ENCODE data around the gene MAD1L1.

The MAD1L1 gene

DNA sequence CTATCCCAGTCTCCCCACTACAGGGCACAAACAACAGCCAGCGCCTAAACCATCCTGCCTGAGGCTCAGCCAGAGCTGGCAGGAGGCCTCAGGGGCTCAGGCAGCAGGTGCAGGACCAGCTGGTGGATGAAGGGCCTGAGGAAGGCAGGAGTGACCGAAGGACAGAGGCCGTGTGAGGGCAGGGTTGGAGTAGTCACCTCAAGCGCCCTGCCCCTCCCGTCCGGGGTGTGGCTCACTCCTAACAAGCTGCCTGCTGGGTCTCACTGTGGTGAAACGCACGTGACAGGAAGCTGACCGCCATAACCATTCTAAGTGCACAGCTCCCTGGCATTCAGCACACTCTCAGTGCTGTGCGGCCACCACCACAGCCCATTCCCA lies 281.6 kb downstream of the MAD1L1 start:
- Histone ChIP-seq H3K9me3 (ENCODE audit: insufficient read depth, low read depth, low read length) (peaks cover 5% of the 10 kb centered on the region), H2BK12ac (ENCODE audit: low read length) (no peak overlapping the region), H3K23ac (ENCODE audit: low read length) (no peak overlapping the region), H3K4me1 (ENCODE audit: control insufficient read depth in 1 of 2, insufficient read depth in 2 of 2, low read length in 2 of 2) (no peaks in the 10 kb centered on the region), H4K91ac (ENCODE audit: low read depth, low read length) (no peak overlapping the region), H2BK5ac (ENCODE audit: low read depth, low read length, poor library complexity) (no peak overlapping the region), H3K79me1 (ENCODE audit: low read length) (no peaks in the 10 kb centered on the region), H3K27ac (ENCODE audit: low read depth, low read length) (no peak overlapping the region), H3K4me3 (ENCODE audit: low read depth, low read length) (no peak overlapping the region), H3K27me3 (ENCODE audit: insufficient read depth, low read length) (no peaks in the 10 kb centered on the region), H3K79me2 (ENCODE audit: control insufficient read depth, insufficient read depth, low read length, poor library complexity) (no peaks in the 10 kb centered on the region), H3K4ac (ENCODE audit: low read depth, low read length) (no peak overlapping the region), H3K36me3 (ENCODE audit: control insufficient read depth in 1 of 2, insufficient read depth in 2 of 2, low read length in 2 of 2) (peaks cover 0 to under 1% of the 10 kb centered on the region in 2 experiments), H2AFZ (ENCODE audit: insufficient read depth, low read length, poor library complexity) (no peak overlapping the region), H2AK5ac (ENCODE audit: low read length) (no peak overlapping the region), H4K12ac (ENCODE audit: low read depth, low read length) (no peak overlapping the region), H2BK120ac (ENCODE audit: insufficient read depth, low read length, poor library complexity) (no peak overlapping the region), H4K8ac (ENCODE audit: low read depth, low read length) (no peak overlapping the region), H3K14ac (ENCODE audit: low read length) (no peak overlapping the region), H3K18ac (ENCODE audit: low read length) (no peak overlapping the region), H3K4me2 (ENCODE audit: low read length) (no peak overlapping the region), H3K9ac (ENCODE audit: low read length) (no peak overlapping the region)
- no CpG with 5 or more reads among the region's 10 CpGs for WGBS (ENCODE audit: extremely low coverage, insufficient coverage, insufficient read length)
- DNase-seq = no peak

GRCh38 chr7:1950452-1951158 lies 282.1 kb downstream of the MAD1L1 start:
- H3K4me3 ChIP-seq (ENCODE audit: low read depth, low read length) = no peak overlapping the region
- no peak overlapping the region for H3K4me2 ChIP-seq (ENCODE audit: low read length)
- H4K91ac ChIP-seq (ENCODE audit: low read depth, low read length) = no peak overlapping the region
- H3K18ac ChIP-seq (ENCODE audit: low read length) = no peak overlapping the region
- H3K36me3 ChIP-seq (ENCODE audit: control insufficient read depth in 1 of 2, insufficient read depth in 2 of 2, low read length in 2 of 2) = peaks cover 0 to 2% of the 10 kb centered on the region in 2 experiments
- H4K8ac ChIP-seq (ENCODE audit: low read depth, low read length) = no peak overlapping the region
- peaks cover 3% of the 10 kb centered on the region for H3K9me3 ChIP-seq (ENCODE audit: insufficient read depth, low read depth, low read length)
- no peak overlapping the region for H3K14ac ChIP-seq (ENCODE audit: low read length)
- no peak overlapping the region for H3K4ac ChIP-seq (ENCODE audit: low read depth, low read length)
- H2BK5ac ChIP-seq (ENCODE audit: low read depth, low read length, poor library complexity) = no peak overlapping the region
- no peak overlapping the region for H2BK12ac ChIP-seq (ENCODE audit: low read length)
- DNase-seq = no peak
- H4K12ac ChIP-seq (ENCODE audit: low read depth, low read length) = no peak overlapping the region
- no CpG with 5 or more reads among the region's 26 CpGs for WGBS (ENCODE audit: extremely low coverage, insufficient coverage, insufficient read length)
- H3K27ac ChIP-seq (ENCODE audit: low read depth, low read length) = no peak overlapping the region
- no peak overlapping the region for H2AFZ ChIP-seq (ENCODE audit: insufficient read depth, low read length, poor library complexity)
- no peaks in the 10 kb centered on the region for H3K4me1 ChIP-seq (ENCODE audit: control insufficient read depth in 1 of 2, insufficient read depth in 2 of 2, low read length in 2 of 2)
- H3K79me2 ChIP-seq (ENCODE audit: control insufficient read depth, insufficient read depth, low read length, poor library complexity) = no peaks in the 10 kb centered on the region
- no peak overlapping the region for H3K23ac ChIP-seq (ENCODE audit: low read length)
- H3K9ac ChIP-seq (ENCODE audit: low read length) = no peak overlapping the region
- H2BK120ac ChIP-seq (ENCODE audit: insufficient read depth, low read length, poor library complexity) = no peak overlapping the region
- no peaks in the 10 kb centered on the region for H3K27me3 ChIP-seq (ENCODE audit: insufficient read depth, low read length)
- no peak overlapping the region for H2AK5ac ChIP-seq (ENCODE audit: low read length)
- H3K79me1 ChIP-seq (ENCODE audit: low read length) = no peaks in the 10 kb centered on the region

GRCh38 chr7:1950066-1950451 lies 282.7 kb downstream of the MAD1L1 start:
- no peak overlapping the region for H2BK5ac ChIP-seq (ENCODE audit: low read depth, low read length, poor library complexity)
- H2BK120ac ChIP-seq (ENCODE audit: insufficient read depth, low read length, poor library complexity) = no peak overlapping the region
- no peak overlapping the region for H2BK12ac ChIP-seq (ENCODE audit: low read length)
- no peaks in the 10 kb centered on the region for H3K79me1 ChIP-seq (ENCODE audit: low read length)
- H4K8ac ChIP-seq (ENCODE audit: low read depth, low read length) = no peak overlapping the region
- no peak overlapping the region for H4K91ac ChIP-seq (ENCODE audit: low read depth, low read length)
- H3K79me2 ChIP-seq (ENCODE audit: control insufficient read depth, insufficient read depth, low read length, poor library complexity) = no peaks in the 10 kb centered on the region
- H3K4me3 ChIP-seq (ENCODE audit: low read depth, low read length) = no peak overlapping the region
- no peak overlapping the region for H2AFZ ChIP-seq (ENCODE audit: insufficient read depth, low read length, poor library complexity)
- no peak for DNase-seq
- peaks cover 0 to 2% of the 10 kb centered on the region in 2 experiments for H3K36me3 ChIP-seq (ENCODE audit: control insufficient read depth in 1 of 2, insufficient read depth in 2 of 2, low read length in 2 of 2)
- no peak overlapping the region for H4K12ac ChIP-seq (ENCODE audit: low read depth, low read length)
- H2AK5ac ChIP-seq (ENCODE audit: low read length) = no peak overlapping the region
- no peak overlapping the region for H3K4me2 ChIP-seq (ENCODE audit: low read length)
- H3K9ac ChIP-seq (ENCODE audit: low read length) = no peak overlapping the region
- peaks cover 3% of the 10 kb centered on the region for H3K9me3 ChIP-seq (ENCODE audit: insufficient read depth, low read depth, low read length)
- H3K4me1 ChIP-seq (ENCODE audit: control insufficient read depth in 1 of 2, insufficient read depth in 2 of 2, low read length in 2 of 2) = no peaks in the 10 kb centered on the region
- H3K23ac ChIP-seq (ENCODE audit: low read length) = no peak overlapping the region
- no peaks in the 10 kb centered on the region for H3K27me3 ChIP-seq (ENCODE audit: insufficient read depth, low read length)
- H3K27ac ChIP-seq (ENCODE audit: low read depth, low read length) = no peak overlapping the region
- H3K14ac ChIP-seq (ENCODE audit: low read length) = no peak overlapping the region
- no peak overlapping the region for H3K18ac ChIP-seq (ENCODE audit: low read length)
- WGBS (ENCODE audit: extremely low coverage, insufficient coverage, insufficient read length) = no CpG with 5 or more reads among the region's 18 CpGs
- H3K4ac ChIP-seq (ENCODE audit: low read depth, low read length) = no peak overlapping the region

GRCh38 chr7:1949681-1950055 lies 283.1 kb downstream of the MAD1L1 start:
- Histone ChIP-seq H3K9ac (ENCODE audit: low read length) (no peak overlapping the region), H2AFZ (ENCODE audit: insufficient read depth, low read length, poor library complexity) (no peak overlapping the region), H2BK5ac (ENCODE audit: low read depth, low read length, poor library complexity) (no peak overlapping the region), H2BK12ac (ENCODE audit: low read length) (no peak overlapping the region), H3K36me3 (ENCODE audit: control insufficient read depth in 1 of 2, insufficient read depth in 2 of 2, low read length in 2 of 2) (peaks cover 0 to 2% of the 10 kb centered on the region in 2 experiments), H3K79me1 (ENCODE audit: low read length) (no peaks in the 10 kb centered on the region), H3K4me3 (ENCODE audit: low read depth, low read length) (no peak overlapping the region), H3K14ac (ENCODE audit: low read length) (no peak overlapping the region), H3K79me2 (ENCODE audit: control insufficient read depth, insufficient read depth, low read length, poor library complexity) (no peaks in the 10 kb centered on the region), H3K4ac (ENCODE audit: low read depth, low read length) (no peak overlapping the region), H3K9me3 (ENCODE audit: insufficient read depth, low read depth, low read length) (peaks cover 3% of the 10 kb centered on the region), H3K23ac (ENCODE audit: low read length) (no peak overlapping the region), H2BK120ac (ENCODE audit: insufficient read depth, low read length, poor library complexity) (no peak overlapping the region), H3K4me2 (ENCODE audit: low read length) (no peak overlapping the region), H3K4me1 (ENCODE audit: control insufficient read depth in 1 of 2, insufficient read depth in 2 of 2, low read length in 2 of 2) (no peaks in the 10 kb centered on the region), H3K27ac (ENCODE audit: low read depth, low read length) (no peak overlapping the region), H4K12ac (ENCODE audit: low read depth, low read length) (no peak overlapping the region), H3K27me3 (ENCODE audit: insufficient read depth, low read length) (no peaks in the 10 kb centered on the region), H2AK5ac (ENCODE audit: low read length) (no peak overlapping the region), H4K8ac (ENCODE audit: low read depth, low read length) (no peak overlapping the region), H3K18ac (ENCODE audit: low read length) (no peak overlapping the region), H4K91ac (ENCODE audit: low read depth, low read length) (no peak overlapping the region)
- no peak for DNase-seq
- no CpG with 5 or more reads among the region's 15 CpGs for WGBS (ENCODE audit: extremely low coverage, insufficient coverage, insufficient read length)

Data from trophoblast cell (in vitro differentiated cells and primary cell).